C4-2B (cell line): ENCODE data around the gene CDH12.
"Not testable (repeated sequence)": the region's sequence is repeated elsewhere in the genome, so short reads cannot be mapped to it uniquely, and the experiment has no call there.

Source experiments
- CTCF ChIP-seq: fragments of 450-650 bp; conservative IDR thresholded peaks from 2 replicates; pipeline ENCODE4 v1.5.1; 2017; ENCODE audit warnings: mild to moderate bottlenecking
- ZFX ChIP-seq: fragments of 450-650 bp; IDR thresholded peaks from 2 replicates; pipeline ENCODE4 v1.6.1; 2017

- not testable (repeated sequence) for TF ChIP-seq CTCF, ZFX
Observed at GRCh38 chr5:22010808-22011207, 842.3 kb downstream of the CDH12 start.
